HG02588 (cell line): ENCODE measurements around the gene CHP2.
"Not testable (repeated sequence)": the region's sequence is repeated elsewhere in the genome, so short reads cannot be mapped to it uniquely, and the experiment has no call there.

Experiments used
- ATAC-seq: cut with Tn5 transposase; IDR thresholded peaks from one replicate; pipeline ENCODE4 v1.9.1; 2021; ENCODE audit warnings: mild to moderate bottlenecking, moderate library complexity; ENCODE audit not compliant: unreplicated experiment

The CHP2 gene

DNA sequence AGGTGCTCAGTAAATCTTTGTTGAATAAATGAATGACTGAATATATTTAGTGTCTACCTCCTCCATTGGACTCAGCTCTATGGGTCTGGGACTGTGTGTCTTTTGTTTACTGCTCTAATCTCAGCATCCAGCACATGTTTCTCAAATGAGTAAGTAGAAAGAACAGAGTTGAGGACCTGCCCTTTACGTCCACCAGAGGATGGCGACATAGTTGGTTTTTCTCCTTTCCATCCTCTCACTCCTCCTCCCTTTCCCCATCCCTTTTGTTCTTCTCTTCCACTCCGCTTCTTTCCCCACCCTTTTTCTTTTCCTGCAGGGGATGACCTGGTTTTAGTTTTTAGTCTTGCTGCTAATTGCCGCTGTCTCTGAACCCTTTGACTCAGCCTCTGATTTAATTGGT lies 12.1 kb upstream of the CHP2 start:
- ATAC-seq, result no peak

DNA sequence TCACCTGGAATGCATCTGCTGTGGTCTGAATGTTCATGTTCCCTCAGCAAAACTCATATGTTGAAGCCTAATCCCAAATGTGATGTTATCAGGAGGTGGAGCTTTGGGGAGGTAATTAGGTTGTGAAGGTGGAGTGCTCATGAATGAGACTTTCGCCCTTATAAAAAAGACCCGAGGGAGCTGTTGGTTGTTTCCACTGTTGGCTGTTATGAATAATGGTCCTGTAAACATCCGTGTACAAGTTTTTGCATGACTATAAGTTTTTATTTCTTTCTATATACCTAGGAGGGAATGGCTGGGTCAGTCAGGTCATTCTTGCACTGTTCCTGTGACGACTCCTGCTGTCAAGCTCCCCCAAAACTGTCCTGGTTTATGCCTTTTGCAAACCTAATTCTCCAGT lies 9.6 kb upstream of the CHP2 start:
- no peak for ATAC-seq

DNA sequence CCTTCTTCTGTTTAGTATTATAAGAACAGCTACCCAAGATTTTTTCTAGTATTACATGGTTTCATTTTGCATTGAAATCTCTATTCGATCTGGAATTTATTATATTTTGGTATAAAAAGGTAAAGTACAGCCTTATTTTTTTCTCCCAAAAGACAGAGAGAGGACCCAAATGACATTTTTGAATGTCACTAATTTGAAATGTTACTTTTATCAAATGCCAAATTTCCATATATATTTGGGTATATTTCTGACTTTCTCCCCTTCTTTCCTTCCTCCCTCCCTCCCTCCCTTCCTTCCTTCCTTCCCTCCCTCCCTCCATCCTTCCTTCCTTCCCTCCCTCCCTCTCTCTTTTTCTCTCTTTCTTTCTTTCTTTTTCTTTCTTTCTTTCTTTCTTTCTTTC lies 6.2 kb upstream of the CHP2 start:
- no peak for ATAC-seq

DNA sequence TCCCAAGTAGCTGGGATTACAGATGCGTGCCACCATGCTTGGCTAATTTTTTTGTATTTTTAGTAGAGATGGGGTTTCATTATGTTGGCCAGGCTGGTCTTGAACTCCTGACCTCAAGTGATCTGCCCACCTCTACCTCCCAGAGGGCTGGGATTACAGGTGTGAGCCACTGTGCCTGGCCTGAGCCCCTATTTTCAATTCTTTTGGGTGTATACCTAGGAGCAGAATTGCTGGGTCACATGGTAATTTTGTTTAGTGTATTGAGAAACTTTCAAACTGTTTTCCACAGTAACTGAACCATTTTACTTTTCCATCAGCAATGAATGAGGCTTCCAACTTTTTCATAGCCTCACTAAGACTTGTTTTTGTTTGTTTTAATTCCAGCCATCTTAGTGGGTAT lies 3.8 kb upstream of the CHP2 start:
- ATAC-seq, result not testable (repeated sequence)

DNA sequence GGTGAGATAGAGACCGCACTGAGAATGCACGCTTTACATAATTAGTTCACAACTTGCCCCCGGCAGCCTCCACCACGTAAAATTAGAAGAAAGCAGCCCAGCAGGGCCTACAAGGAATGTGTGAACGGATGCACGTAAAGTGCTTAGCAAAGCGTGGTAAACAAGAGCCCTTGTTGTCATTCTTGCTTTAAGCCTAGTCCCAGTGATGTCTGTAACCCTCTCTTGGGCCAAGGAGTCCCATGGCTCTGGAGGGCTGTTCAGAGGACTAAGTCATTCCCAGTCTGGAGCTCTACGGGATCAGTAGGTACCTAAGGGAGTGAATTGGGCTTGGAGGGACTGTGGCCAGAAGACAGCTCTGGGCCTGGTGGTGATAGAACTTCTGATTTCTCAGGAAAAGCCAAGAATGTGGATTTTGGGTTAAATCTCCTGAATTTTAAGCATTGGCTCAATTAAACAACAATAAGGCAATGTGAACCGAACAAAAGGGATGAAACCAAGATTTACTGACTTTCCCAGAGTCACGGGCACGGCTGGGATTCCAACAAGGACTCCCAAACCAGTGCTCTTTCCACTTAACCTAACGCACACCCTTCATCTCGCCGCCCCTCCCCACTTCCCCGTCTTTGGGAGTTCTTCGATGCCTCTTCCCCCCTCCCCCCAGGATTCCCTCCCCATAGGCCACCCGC lies 775 bp upstream of the CHP2 start:
- ATAC-seq, result no peak

DNA sequence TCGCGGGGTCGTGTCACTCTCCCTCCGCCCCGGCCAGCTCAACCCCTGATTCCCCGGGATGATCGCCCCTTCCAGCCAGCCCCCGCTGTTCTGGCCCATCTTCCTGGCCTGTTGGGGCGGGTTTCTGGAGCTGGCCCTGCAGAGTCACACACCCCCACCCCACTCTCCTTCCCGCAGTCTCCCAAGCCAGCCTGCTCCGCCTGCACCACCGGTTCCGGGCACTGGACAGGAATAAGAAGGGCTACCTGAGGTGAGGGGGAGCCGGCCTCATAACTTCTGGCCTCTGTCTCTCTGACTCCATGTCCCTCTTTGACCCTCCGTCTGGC lies 621 bp downstream of the CHP2 start:
- no peak for ATAC-seq

DNA sequence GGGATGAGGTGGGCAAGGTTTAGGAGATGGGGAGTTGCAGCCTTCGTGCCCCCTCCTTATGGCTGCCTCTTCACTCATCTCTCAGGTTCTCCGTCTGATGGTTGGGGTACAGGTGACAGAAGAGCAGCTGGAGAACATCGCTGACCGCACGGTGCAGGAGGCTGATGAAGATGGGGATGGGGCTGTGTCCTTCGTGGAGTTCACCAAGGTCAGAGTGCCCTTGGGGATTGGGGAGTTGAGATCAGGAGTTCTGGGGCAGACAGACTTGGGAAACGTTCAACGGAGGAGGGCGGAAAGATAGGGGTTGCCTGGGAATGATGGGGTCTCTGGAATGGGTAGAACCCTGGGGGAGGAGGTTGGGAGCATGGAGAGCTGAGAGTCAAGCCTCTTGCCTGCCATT lies 2.3 kb downstream of the CHP2 start:
- ATAC-seq, result no peak

DNA sequence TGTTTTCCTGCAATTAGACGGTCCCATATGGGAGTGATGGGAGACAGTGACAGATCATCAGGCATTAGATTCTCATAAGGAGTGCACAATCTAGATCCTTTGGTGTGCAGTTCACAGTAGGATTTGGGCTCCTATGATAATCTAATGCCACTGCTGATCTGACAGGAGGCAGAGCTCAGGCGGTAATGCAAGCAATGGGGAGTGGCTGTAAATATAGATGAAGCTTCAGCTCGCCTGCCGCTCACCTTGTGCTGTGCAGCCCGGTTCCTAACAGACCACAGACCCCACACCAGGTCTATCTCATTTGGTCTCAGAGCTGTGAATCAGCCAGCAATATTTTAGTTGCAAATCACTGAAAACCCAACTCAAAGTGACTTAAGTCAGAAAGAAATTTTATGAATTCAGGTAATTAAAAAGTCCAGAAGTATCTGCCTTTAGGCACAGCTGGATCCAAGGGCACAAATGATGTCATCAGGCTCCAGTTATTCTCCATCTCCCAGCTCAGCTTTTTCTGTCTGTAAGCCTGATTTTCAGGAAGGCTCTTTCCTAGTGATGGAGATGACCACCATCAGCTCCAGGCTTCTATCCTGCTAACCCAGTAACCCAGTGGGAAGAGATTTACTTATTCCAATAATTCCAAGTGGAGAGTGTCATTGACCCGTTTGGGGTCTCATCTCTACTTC lies 3.3 kb downstream of the CHP2 start:
- no peak for ATAC-seq

DNA sequence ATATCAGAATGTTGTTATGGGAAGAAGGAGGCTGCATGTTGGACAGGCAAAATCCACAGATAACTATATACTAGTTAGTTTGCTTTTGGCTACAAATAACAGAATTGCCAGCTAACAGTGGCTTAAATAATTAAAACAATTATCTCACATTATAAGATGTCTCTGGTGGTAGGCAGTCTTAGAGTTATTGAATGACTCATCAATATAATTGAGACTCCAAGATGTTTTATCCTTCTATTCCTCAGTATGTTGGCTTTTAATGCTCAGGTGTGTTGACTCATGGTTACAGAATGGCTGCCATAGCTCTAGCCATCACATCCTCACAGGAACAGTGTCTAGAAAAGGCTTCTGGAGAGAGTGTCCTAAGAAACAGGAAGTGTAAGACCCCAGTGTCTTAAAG lies 11.1 kb downstream of the CHP2 start:
- ATAC-seq, result no peak

DNA sequence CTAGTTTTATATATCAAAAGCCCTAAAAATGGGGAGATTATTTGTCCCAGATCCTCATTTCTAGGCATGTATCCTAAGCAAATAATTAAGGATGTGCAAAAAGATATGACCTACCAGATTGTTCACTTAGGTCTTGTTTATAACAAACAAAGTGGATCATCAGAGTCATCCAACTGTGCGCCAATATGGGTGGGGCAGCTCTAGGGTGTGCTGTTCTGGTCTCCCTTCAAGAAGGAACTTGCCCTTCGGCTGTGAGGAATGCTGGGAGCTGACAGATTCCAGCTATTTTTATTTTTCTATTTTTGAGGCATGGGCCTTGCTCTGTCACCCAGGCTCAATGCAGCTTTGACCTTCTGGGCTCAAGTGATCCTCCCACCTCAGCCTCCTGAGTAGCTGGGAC lies 13.8 kb downstream of the CHP2 start:
- ATAC-seq, result no peak

DNA sequence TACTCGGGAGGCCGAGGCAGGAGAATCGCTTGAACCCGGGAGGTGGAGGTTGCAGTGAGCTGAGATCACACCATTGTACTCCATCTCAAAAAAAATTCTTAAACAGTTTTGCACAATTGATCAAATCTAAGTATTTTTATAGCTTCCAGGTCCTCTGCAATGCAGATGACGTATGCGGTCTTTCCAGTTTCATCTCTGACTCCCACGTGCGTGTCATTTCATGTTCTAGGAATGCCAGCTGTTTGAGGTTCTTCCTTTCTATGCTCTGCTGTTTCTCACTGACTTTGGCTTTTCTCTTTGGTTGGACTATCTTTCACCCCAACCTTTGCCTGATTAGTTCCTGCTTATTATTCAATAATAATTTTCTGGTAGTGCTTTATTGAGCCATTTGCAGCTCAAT lies 16.2 kb downstream of the CHP2 start:
- no peak for ATAC-seq

DNA sequence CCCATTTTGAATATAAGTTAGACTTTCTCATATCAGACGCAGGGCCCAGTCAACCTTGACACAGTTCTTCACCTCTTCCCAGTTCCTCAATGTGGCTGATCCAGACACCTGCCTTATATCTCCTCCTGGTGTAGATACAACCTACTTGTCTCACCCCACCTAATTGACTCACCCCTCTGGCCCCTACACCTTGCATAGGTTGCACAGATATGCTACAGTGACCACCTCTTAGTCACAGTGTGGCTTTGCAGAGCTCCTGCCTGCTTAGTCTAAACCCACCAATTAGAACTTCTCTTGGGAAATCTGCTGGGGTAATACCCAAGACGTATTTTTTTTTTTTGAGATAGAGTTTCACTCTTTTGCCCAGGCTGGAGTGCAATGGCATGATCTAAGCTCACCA lies 16.8 kb downstream of the CHP2 start:
- ATAC-seq, result no peak

DNA sequence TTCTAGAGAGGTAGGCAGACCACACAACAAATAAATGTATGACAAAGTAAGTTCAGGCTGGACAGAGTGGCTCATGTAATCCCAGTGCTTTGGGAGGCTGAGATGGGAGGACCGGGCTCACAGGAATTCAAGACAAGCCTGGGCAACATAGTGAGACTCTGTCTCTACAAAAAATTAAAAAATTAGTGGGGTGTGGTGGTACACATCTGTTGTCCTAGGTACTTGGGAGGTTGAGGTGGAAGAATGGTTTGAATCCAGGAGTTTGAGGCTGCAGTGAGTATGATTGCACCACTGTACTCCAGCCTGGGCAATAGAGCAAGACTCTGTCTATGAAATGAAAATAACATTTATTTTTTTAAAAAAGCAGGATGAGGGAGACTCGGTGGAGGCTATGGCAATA lies 18.5 kb downstream of the CHP2 start:
- ATAC-seq, result no peak

DNA sequence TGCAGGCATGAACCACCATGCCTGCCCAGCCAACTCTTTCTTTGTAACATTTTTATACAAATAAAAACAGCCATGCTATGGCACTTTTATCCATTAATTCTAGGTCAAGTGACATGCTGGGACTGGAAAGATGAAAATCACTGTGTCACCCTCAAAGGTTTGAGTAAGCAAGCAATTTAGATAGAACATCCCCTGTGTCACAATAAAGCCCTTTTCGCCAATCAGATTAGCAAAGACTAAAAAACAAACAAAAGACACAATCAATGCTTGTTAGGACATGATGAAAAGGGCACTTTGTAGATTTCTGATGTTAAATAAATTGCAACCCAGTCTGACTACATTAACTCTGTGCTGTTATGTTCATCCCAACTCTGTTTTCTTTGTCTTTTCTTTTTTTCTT lies 26.4 kb downstream of the CHP2 start:
- ATAC-seq, result no peak

DNA sequence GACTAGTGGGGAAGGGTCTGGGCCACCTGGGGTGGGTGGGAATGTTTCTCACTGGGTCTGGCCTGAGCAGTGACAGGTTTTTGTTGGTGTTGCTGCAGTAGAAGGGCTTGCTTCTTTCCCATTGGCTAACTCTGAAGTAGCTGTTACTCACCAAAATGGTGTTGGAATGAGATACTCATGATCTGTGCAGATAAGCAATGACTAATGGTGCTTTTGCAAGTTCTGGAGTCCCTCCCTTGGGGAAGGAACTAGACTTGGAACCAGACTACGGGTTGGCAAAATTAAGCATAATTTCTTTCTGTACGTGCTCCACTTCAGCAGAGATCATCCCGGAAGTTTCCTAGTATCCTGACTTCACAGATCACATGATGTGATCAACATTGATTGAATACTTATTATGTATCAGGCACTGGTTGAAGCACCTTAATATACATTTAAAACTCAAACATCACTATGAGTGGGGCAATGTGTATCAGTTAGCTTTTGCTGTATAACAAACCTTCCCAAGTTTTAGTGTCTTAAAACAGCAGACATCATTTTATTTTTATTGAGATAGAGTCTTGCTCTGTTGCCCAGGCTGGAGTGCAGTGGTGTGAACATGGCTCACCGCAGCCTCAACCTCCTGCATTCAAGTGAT lies 30.1 kb downstream of the CHP2 start:
- ATAC-seq, result no peak

DNA sequence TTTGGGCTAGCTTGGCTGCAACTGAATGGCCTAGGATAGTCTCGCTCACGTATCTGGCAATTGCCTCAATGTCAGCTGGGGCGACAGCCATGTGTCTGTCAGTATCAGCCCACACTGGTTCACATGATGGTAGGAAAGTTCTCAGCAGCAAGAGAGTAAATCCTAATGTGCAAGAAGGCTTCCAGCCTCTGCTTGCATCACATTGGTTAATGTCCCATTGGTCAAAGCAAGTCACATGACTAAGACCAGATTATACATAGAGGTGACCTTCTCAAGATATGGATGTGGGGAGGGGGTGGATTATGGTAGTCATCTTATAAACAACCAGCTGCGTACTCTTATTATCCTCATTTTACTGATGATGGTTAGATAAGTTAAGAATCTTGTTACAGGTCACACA lies 31.0 kb downstream of the CHP2 start:
- no peak for ATAC-seq

DNA sequence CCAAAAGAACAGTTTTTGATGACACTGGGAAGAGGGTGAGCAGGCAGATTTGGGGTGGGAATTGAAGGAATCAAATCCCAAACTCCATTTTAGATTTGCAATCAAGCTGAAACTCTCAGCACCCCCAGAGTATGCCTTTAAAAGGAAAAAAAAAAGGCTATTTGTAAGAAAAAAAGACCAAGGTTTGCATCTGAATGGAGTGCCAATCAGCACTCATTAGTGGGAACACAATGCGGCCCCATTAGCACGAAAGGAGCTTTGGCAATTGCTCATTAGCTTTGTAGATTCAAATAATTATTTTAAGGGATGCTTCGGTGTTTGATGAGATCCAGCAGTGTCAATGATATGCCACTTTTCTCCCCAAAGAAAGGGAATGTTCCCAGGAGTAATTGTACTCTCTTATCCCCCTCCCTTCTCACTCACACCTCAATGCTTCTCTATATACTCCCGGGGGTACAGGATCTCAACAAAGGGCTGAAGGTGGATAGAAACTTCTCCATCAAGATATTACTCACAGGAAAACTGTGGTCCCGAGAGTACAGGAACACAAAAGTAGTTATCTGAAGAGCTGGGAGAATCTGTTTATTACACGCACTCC lies 32.2 kb downstream of the CHP2 start:
- ATAC-seq, result no peak

DNA sequence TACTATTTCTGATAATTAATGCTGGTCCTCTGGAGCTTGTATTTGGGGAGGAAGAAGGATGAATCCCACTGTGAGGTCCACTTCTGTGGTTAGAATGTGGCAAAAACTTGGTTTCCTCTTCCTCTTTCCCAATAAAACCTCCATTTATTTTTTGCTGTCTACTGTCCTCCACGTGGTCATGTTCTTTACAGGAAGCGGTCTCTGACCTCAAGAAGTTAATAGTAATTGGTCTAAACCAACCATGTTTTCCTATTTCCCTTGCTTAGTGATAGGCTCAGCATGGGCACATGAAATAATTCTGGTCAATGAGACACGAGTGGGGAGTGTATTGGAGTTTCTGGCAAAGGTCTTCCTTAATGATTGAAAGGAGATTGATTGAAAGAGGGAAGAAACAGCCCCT lies 33.9 kb downstream of the CHP2 start:
- no peak for ATAC-seq

DNA sequence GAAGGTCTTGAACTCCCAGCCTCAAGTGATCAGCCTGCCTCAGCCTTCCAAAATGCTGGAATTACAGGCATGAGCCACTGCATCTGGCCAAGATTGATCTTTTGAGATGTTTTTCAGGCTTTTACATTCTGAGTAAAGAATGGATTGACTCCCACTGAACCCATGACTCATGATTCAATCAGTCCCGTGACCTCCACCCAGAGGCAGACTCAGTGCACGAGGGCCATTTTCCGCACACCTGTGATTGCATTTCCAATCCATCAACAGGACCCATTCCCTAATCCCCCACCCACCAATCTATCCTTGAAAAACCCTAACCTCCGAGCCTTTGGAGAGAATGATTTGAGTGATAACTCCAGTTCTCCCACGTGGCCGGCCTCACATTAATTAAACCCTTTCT lies 40.6 kb downstream of the CHP2 start:
- no peak for ATAC-seq

DNA sequence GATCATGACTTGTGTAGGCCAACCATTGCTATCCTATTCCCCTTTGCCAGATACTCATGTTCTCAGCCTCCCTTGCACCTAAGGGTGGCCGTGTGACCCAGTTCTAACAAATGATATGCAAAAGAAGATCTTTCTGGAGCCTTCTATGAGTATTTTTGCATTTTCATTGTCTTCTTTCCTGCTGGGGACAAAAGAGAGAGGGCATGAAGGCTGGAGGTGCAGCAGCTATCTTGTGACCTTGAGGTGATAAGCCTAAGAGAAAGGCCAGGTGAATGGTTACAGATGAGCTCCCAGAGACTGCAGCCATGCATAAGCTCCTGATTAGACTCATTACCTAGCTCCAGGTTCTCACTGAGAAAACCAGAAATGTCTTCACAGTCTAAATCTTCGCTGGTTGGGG lies 42.1 kb downstream of the CHP2 start:
- no peak for ATAC-seq

DNA sequence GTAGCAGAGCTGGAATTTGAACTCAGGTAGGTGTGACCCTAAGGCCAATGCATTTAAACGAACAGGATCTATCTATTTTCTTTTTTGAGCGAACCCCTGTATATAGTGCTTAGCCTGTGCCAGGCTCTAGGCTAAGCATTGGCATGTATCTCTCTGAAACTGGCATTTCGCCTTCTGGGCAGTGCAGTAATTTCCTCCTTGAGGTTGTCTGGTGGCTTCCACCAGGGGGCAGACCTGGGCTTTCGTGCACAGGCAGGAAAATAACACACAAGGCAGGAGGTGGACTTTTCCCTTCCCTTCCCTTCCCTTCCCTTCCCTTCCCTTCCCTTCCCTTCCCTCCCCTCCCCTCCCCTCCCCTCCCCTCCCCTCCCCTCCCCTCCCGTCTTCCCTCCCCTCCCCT lies 46.6 kb downstream of the CHP2 start:
- ATAC-seq, result no peak

DNA sequence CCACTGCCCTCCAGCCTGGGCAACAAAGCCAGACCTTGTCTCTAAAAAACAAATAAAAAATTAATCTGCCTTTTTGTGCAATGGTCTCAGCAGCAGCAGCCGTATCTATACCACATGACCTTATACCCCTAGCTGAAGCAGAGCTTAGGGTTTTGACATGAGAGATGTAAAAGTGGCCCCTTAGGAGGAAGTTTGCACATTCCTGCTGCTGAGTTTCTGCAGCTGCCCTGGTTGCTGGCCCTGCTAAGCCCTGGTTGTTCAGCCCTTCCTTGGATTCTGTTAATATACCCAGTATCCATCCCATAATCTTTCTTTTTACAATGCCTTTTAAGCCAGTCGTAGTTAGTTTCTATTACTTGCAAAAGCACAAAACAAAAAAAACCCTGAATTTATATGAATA lies 48.0 kb downstream of the CHP2 start:
- ATAC-seq, result no peak
